ENCODE measurements around the gene TRAF2.

TRAF2 gene

DNA sequence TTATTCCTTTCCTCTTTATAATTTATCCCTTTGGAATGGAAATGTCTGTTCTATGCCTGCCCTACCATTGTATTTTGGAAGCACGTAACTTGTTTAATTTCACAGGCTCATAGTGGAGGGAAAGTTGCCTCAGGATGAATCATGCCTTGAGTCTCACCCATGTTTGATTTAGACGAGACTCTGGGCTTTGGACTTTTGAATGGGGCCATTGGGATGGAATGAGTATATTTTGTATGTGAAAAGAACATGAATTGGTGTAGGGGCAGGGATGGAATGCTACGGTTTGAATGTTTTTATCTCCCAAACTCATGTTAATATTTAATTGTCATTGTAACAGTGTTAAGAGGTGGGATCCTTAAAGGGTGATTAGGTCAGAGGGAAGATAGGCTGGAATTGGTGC lies 48.0 kb downstream of the TRAF2 start:
- H3K4me2 ChIP-seq (ENCODE audit: low read length) = no peak overlapping the region
- no peak overlapping the region for H3K27ac ChIP-seq (ENCODE audit: low read depth, low read length, poor library complexity, severe bottlenecking)
- no peak overlapping the region for H2AFZ ChIP-seq (ENCODE audit: low read length)

DNA sequence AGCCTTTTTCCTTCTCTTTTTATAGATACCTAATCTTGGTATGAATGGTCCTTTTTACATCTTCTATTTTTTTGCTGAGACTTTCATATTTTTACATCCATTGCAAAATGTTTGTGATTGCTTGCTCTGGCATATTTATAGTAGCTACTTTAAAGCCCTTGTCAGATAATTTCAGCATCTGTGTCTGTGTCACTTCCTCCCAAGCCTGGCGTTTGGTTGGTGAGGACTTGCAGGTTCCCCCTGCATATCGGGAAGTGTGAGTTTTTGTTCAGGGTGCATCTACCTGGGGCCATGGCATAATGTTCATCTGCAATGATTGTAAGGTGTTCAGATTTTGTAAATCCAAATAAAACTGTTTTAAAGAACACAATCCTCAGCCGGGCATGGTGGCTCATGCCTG lies 49.3 kb downstream of the TRAF2 start:
- TF ChIP-seq, protein P1, sequence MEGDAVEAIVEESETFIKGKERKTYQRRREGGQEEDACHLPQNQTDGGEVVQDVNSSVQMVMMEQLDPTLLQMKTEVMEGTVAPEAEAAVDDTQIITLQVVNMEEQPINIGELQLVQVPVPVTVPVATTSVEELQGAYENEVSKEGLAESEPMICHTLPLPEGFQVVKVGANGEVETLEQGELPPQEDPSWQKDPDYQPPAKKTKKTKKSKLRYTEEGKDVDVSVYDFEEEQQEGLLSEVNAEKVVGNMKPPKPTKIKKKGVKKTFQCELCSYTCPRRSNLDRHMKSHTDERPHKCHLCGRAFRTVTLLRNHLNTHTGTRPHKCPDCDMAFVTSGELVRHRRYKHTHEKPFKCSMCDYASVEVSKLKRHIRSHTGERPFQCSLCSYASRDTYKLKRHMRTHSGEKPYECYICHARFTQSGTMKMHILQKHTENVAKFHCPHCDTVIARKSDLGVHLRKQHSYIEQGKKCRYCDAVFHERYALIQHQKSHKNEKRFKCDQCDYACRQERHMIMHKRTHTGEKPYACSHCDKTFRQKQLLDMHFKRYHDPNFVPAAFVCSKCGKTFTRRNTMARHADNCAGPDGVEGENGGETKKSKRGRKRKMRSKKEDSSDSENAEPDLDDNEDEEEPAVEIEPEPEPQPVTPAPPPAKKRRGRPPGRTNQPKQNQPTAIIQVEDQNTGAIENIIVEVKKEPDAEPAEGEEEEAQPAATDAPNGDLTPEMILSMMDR (IDR thresholded peaks at IDR 0.05; ENCODE audit: low read length) = no peak
- TF ChIP-seq EZH2 (IDR thresholded peaks at IDR 0.05; ENCODE audit: borderline replicate concordance, low read length) = no peak
- H3K27ac ChIP-seq (ENCODE audit: low read depth, low read length, poor library complexity, severe bottlenecking) = no peak overlapping the region
- no peaks in the 10 kb centered on the region for H4K20me1 ChIP-seq (ENCODE audit: insufficient read depth, low read length)
- no peaks in the 10 kb centered on the region for H3K4me1 ChIP-seq (ENCODE audit: insufficient read depth, low read length, severe bottlenecking)
- H3K27me3 ChIP-seq (ENCODE audit: insufficient read depth, low read length) = no peaks in the 10 kb centered on the region
- H2AFZ ChIP-seq (ENCODE audit: low read length) = no peak overlapping the region
- no peak overlapping the region for H3K4me3 ChIP-seq (ENCODE audit: low read depth, low read length, poor library complexity, severe bottlenecking)
- no peak overlapping the region for H3K4me2 ChIP-seq (ENCODE audit: low read length)
- H3K9me3 ChIP-seq (ENCODE audit: low read length) = peaks cover 3% of the 10 kb centered on the region; the same call in 1 of the 2 replicates
- H3F3A ChIP-seq (ENCODE audit: insufficient read depth, low read length) = 0 out of 2 replicates have a peak, but pooled peaks cover 3% of the 10 kb centered on the region
- H3K9ac ChIP-seq (ENCODE audit: low read length) = no peak overlapping the region
- peaks cover 46% of the 10 kb centered on the region for H3K36me3 ChIP-seq (ENCODE audit: insufficient read depth, low read length)
- H3K9me2 ChIP-seq (ENCODE audit: low read depth, low read length) = no peaks in the 10 kb centered on the region
- no peaks in the 10 kb centered on the region for H3K79me2 ChIP-seq (ENCODE audit: insufficient read depth, low read length)

More for the DNA sequence above, 48.0 kb downstream of the TRAF2 start:
- Histone ChIP-seq H3K4me1 (ENCODE audit: insufficient read depth, low read length, severe bottlenecking) (no peaks in the 10 kb centered on the region), H3K27me3 (ENCODE audit: insufficient read depth, low read length) (no peaks in the 10 kb centered on the region), H3K9ac (ENCODE audit: low read length) (no peak overlapping the region), H3K4me3 (ENCODE audit: low read depth, low read length, poor library complexity, severe bottlenecking) (no peak overlapping the region), H3K9me2 (ENCODE audit: low read depth, low read length) (no peaks in the 10 kb centered on the region), H3F3A (ENCODE audit: insufficient read depth, low read length) (0 out of 2 replicates have a peak, but pooled peaks cover 3% of the 10 kb centered on the region), H3K79me2 (ENCODE audit: insufficient read depth, low read length) (no peaks in the 10 kb centered on the region), H4K20me1 (ENCODE audit: insufficient read depth, low read length) (no peaks in the 10 kb centered on the region), H3K36me3 (ENCODE audit: insufficient read depth, low read length) (peaks cover 47% of the 10 kb centered on the region), H3K9me3 (ENCODE audit: low read length) (peaks cover 3% of the 10 kb centered on the region; the same call in 1 of the 2 replicates)
- TF ChIP-seq EZH2 (IDR thresholded peaks at IDR 0.05; ENCODE audit: borderline replicate concordance, low read length) = no peak
- TF ChIP-seq, protein P1 (IDR thresholded peaks at IDR 0.05; ENCODE audit: low read length) = no peak

DNA sequence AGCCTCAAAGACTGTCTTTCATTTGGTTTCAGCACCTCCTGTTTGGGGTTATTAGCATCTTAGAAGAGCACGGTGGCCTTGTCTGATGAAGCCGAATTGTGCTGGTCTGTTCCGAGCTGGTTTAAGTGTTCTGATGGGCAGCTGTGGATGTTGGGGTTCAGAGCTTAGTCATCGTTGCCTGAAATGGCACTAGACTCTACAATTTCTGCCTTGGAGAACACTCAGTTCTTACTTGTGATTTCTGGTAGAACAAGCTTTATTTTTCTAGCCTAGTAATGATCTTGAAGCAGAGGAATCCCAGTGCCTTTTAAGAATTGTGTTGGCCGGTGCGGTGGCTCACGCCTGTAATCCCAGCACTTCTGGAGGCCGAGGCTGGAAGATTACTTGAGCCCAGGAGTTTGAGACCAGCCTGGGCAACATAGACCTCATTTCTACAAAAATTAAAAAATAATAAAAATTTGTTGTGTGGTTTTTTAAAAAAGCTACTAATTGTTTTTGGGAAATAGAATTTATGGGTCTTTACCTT lies 50.4 kb downstream of the TRAF2 start:
- Histone ChIP-seq H3K9me3 (ENCODE audit: low read length) (peaks cover 3% of the 10 kb centered on the region; the same call in 1 of the 2 replicates), H3K27ac (ENCODE audit: low read depth, low read length, poor library complexity, severe bottlenecking) (no peak overlapping the region), H3K36me3 (ENCODE audit: insufficient read depth, low read length) (peaks cover 48% of the 10 kb centered on the region), H3K4me2 (ENCODE audit: low read length) (no peak overlapping the region), H3K4me1 (ENCODE audit: insufficient read depth, low read length, severe bottlenecking) (no peaks in the 10 kb centered on the region), H3K9me2 (ENCODE audit: low read depth, low read length) (no peaks in the 10 kb centered on the region), H4K20me1 (ENCODE audit: insufficient read depth, low read length) (no peaks in the 10 kb centered on the region), H3K79me2 (ENCODE audit: insufficient read depth, low read length) (no peaks in the 10 kb centered on the region), H3K9ac (ENCODE audit: low read length) (no peak overlapping the region), H3K4me3 (ENCODE audit: low read depth, low read length, poor library complexity, severe bottlenecking) (no peak overlapping the region), H2AFZ (ENCODE audit: low read length) (no peak overlapping the region), H3K27me3 (ENCODE audit: insufficient read depth, low read length) (no peaks in the 10 kb centered on the region), H3F3A (ENCODE audit: insufficient read depth, low read length) (0 out of 2 replicates have a peak, but pooled peaks cover 3% of the 10 kb centered on the region)
- TF ChIP-seq EZH2 (IDR thresholded peaks at IDR 0.05; ENCODE audit: borderline replicate concordance, low read length) = no peak
- TF ChIP-seq, protein P1 (IDR thresholded peaks at IDR 0.05; ENCODE audit: low read length) = no peak
